ENCODE measurements around the gene PPP2R1A.

PPP2R1A gene

GRCh38 chr19:52189735-52190486, at the start of gene PPP2R1A:
Gene PPP2R1A (plus strand): TSS chr19:52190052. CDS start chr19:52190097, 45 bp downstream.
- TF ChIP-seq ZNF274 (IDR thresholded peaks at IDR 0.05; ENCODE audit: low read depth, low read length), result no peak
- peak within 1 kb of the TSS; percentile 95 for H3K4me3 ChIP-seq (ENCODE audit: low read length)

DNA sequence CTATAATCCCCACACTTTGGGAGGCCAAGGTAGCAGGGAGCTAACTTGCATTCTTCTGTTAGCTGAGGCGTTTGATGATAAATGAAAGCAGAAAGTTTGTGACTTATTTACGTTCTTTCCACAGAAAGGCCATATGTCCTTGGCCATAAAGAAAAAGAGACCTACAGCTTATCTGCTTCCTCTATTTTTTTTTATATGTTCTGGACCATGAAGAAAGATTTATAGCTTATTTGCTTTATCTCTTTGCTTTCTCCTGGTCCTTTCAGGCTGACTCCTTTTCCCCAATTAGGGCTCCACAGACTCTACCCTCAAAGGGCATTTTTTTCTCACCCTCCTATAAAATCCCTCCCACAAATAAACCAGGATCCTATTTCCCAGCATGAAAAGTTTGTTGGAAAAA, 48.6 kb upstream of the PPP2R1A start:
- H3K4me3 ChIP-seq (ENCODE audit: low read length), result no peak overlapping the region
- no peak for TF ChIP-seq ZNF274 (IDR thresholded peaks at IDR 0.05; ENCODE audit: low read depth, low read length)

GRCh38 chr19:52142001-52142595, 47.8 kb upstream of the PPP2R1A start:
- no peak for TF ChIP-seq ZNF274 (IDR thresholded peaks at IDR 0.05; ENCODE audit: low read depth, low read length)
- H3K4me3 ChIP-seq (ENCODE audit: low read length), result no peak overlapping the region

DNA sequence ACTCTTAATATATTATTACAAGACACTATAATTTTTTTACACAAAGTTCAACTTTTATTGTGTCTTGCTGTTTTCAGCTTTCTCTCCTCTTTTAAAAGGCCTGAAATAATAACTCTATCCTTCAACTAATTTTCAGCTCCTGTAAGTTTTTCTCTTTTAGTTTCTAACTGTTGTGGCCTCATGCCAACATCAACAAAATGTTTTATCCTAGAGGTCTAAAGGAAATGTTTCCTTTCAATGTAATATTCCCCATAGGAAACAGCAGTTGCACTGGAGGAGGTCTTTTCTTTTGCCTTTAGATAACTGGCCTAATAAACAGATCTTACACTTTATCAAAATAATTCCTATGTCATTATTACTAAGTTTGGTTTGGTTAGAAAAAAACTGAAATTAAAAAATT, 41.6 kb upstream of the PPP2R1A start:
- no peak for TF ChIP-seq ZNF274 (IDR thresholded peaks at IDR 0.05; ENCODE audit: low read depth, low read length)

GRCh38 chr19:52155596-52156359, 34.1 kb upstream of the PPP2R1A start:
- peak; percentile 89 for TF ChIP-seq ZNF274 (IDR thresholded peaks at IDR 0.05; ENCODE audit: low read depth, low read length)
- no peak overlapping the region for H3K4me3 ChIP-seq (ENCODE audit: low read length)

More for the DNA sequence above, 41.6 kb upstream of the PPP2R1A start:
- H3K4me3 ChIP-seq (ENCODE audit: low read length), result no peak overlapping the region

- no peak for TF ChIP-seq ZNF274 (IDR thresholded peaks at IDR 0.05; ENCODE audit: low read depth, low read length)
- peak overlapping the region; percentile 92 for H3K4me3 ChIP-seq (ENCODE audit: low read length)
These were observed 19.5 kb upstream of the PPP2R1A start for GRCh38 chr19:52170304-52170703.

GRCh38 chr19:52170863-52171320, 19.0 kb upstream of the PPP2R1A start:
- H3K4me3 ChIP-seq (ENCODE audit: low read length), result peak overlapping the region; percentile 92
- TF ChIP-seq ZNF274 (IDR thresholded peaks at IDR 0.05; ENCODE audit: low read depth, low read length), result no peak

DNA sequence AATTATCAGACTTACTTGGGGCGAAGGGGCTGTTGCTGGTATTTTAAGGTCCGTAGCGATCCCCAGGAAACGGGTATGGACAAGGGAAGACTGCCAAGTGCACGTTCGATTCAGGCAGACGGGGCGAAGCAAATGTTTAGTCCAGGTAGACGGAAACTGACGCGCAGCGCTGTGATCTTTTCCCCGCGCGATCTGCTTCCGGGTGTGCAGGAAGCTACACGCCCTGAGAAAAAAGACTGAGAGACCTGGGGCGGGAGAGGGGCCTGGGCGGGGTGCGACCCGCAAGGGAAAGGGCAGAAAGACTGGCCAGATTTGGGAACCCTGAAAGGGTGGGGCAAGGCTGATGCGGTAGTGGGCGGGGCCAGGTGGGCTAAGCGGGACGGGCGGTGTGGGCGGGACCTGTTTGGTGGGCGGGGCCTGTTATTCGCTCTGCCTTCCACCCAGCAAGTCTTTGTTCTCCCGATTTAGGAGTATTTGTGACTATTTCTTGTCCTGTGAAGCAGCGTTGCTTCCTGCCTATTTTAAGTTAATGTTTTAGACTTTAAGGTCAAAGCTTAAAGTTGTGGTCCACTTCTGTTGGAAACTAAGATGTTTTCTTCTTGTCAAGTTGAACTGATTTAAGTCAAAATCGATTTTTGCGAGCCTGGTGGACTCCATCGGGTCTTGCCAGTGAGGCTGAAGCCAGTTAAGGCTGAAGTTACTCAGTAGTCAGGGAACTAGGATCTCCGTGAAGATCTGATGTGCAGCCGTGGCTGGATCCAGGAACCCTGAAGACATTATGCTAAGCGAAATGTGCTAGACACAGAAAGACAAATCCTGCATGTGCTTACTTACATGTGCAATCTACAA, 18.3 kb upstream of the PPP2R1A start, which contains the start of gene ZNF836:
Gene ZNF836, minus strand, starts transcription at position 301 of the 849 bp plus-strand sequence. CDS start 3,549 bp downstream, outside the sequence.
- H3K4me3 ChIP-seq (ENCODE audit: low read length), result peak within 1 kb of the TSS; percentile 92
- TF ChIP-seq ZNF274 (IDR thresholded peaks at IDR 0.05; ENCODE audit: low read depth, low read length), result no peak

DNA sequence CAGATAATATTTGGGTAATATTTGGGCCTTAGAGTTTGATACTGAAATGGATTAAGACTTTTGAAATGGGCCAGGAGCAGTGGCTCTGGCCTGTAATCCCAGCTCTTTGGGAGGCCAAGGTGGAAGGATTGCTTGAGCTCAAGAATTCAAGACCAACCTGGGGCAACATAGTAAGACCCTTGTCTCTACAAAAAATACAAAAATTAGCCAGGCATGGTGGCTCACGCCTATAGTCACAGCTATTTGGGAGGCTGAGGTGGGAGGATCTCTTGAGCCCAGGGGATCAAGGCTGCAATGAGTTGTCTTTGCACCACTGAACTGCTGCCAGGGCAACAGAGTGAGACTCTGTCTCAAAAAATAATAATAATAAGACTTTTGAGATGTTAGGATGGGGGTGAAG, 17.5 kb upstream of the PPP2R1A start:
- H3K4me3 ChIP-seq (ENCODE audit: low read length), result no peak overlapping the region
- TF ChIP-seq ZNF274 (IDR thresholded peaks at IDR 0.05; ENCODE audit: low read depth, low read length), result no peak

DNA sequence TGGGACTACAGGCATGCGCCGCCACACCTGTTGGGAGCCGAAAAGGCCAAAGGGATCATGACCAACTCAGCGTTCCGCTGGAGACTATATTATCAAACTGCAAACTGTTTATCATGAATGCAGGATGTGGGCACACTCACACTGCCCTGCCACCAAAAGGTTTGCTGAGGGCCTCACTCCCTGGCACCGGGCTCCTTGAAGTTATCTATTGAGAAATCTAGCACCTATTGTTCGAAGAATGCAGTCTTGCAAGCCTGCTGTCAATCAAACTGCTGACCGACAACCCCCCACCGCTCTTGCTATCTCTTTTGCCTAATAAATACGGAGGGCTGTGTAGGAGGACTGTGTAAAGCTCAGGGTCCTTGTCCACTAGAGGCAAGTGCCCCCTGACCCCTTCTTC, 13.3 kb upstream of the PPP2R1A start:
- no peak for TF ChIP-seq ZNF274 (IDR thresholded peaks at IDR 0.05; ENCODE audit: low read depth, low read length)
- no peak overlapping the region for H3K4me3 ChIP-seq (ENCODE audit: low read length)

GRCh38 chr19:52187407-52187806, 2.4 kb upstream of the PPP2R1A start:
- no peak overlapping the region for H3K4me3 ChIP-seq (ENCODE audit: low read length)
- no peak for TF ChIP-seq ZNF274 (IDR thresholded peaks at IDR 0.05; ENCODE audit: low read depth, low read length)

DNA sequence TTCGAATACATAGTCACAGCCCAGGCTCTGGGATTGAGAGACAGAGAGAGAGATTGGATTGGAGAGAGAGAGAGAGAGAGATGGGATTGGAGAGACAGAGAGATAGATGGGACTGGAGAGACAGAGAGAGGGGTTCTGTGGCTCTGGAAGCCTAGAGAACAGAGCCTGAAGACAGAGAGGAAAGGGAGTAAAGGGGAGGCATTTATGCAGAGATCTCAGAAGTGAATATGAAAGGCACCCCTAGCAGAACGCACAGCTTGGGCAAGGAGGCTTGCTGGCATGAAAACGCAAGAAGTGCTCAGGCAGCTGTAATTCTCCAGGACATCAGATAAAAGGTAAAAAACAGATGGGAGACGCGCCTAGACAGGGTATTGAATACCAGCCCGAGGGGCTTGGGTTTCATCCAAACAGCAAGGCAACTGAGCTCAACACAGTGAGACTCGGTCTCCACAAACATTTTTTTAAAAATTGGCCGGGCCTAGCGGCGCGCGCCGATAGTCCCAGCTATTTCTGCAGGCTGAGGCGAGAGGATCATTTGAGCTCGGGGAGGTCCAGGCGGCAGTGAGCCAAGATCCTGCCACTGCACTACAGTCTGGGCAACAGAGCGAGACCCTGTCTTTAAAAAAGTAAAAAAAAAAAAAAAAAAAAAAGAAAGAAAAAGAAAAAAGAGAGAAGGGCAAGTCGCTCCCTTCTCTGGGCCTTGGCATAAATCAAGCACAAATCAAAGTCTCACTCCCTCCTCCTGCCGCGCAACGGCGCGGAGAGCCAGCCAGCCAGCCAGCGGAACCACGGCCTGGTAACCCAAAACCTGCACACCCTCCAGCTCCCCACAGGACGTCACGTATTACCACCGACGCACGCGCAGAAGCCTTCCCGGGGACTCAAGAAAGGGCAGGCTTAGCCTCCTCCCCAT, 774 bp upstream of the PPP2R1A start:
- no peak for TF ChIP-seq ZNF274 (IDR thresholded peaks at IDR 0.05; ENCODE audit: low read depth, low read length)
- peak overlapping the region; percentile 67 for H3K4me3 ChIP-seq (ENCODE audit: low read length)
